ENCODE data around the gene MT1X. TPM values are rescaled to one million over a fixed set of nuclear protein-coding genes. Genes with fewer than 3 reads are reported as not detected.
"Not testable (repeated sequence)": the region's sequence is repeated elsewhere in the genome, so short reads cannot be mapped to it uniquely, and the experiment has no call there.

MT1X gene
- total RNA-seq, 1 donor from 2014 or later = 19.6 TPM

DNA sequence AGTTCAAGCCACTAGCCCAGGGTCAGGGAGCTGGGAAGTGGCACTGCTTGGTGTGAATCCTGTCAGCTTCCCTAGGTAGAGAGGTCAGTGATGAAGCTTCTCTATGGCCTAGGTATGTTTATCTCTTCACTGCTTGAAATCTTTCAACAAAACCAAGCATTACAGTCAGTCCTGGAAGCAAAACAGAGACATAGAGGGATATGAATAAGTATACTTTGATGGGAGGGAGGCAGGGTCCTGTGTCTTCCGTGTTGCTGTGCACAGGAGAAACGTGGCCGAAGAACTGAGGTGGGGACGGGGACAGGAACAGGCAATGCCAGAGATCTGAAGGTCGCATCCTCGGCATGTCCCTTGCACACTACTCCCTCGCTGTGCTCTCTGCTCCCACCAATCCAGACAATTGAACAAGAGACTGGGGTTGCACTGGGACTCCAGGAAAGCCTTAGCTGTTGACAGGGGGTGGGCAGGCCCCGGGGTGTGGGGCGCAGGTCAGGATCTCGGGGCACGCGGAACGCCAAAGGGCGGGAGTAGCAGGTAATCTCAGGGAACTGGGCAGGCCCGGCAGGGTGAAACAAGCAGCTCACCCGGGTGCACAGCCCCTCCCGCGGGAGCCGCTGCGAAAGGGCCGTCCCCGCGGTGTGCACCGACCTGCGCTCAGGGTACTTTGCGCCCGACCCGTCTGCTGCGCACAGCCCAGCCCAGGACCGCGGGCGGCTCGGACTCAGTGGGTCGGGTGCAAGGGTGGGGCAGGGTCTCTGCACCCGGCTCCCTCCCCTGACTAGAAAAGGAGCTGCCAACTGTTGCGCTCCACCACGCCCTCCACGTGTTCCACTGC lies 13.0 kb upstream of the MT1X start, which contains the start of gene MT1H:
Gene MT1H, plus strand, starts transcription at position 810 of the 835 bp plus-strand sequence. CDS start 71 bp downstream, outside the sequence.
- DNase-seq (ENCODE audit: low read depth) = no peak
- Histone ChIP-seq H3K36me3 (ENCODE audit: control insufficient read depth, insufficient read depth, low read length) (no peaks in the 10 kb centered on the region), H3K27me3 (ENCODE audit: control insufficient read depth, insufficient read depth, low read length) (peaks cover 46% of the 10 kb centered on the region), H3K4me3 (ENCODE audit: low read depth, low read length) (no peak within 1 kb of the TSS)
- TF ChIP-seq, protein P1, sequence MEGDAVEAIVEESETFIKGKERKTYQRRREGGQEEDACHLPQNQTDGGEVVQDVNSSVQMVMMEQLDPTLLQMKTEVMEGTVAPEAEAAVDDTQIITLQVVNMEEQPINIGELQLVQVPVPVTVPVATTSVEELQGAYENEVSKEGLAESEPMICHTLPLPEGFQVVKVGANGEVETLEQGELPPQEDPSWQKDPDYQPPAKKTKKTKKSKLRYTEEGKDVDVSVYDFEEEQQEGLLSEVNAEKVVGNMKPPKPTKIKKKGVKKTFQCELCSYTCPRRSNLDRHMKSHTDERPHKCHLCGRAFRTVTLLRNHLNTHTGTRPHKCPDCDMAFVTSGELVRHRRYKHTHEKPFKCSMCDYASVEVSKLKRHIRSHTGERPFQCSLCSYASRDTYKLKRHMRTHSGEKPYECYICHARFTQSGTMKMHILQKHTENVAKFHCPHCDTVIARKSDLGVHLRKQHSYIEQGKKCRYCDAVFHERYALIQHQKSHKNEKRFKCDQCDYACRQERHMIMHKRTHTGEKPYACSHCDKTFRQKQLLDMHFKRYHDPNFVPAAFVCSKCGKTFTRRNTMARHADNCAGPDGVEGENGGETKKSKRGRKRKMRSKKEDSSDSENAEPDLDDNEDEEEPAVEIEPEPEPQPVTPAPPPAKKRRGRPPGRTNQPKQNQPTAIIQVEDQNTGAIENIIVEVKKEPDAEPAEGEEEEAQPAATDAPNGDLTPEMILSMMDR (IDR thresholded peaks at IDR 0.05; ENCODE audit: insufficient read depth, low read length, poor library complexity, severe bottlenecking) = no peak

DNA sequence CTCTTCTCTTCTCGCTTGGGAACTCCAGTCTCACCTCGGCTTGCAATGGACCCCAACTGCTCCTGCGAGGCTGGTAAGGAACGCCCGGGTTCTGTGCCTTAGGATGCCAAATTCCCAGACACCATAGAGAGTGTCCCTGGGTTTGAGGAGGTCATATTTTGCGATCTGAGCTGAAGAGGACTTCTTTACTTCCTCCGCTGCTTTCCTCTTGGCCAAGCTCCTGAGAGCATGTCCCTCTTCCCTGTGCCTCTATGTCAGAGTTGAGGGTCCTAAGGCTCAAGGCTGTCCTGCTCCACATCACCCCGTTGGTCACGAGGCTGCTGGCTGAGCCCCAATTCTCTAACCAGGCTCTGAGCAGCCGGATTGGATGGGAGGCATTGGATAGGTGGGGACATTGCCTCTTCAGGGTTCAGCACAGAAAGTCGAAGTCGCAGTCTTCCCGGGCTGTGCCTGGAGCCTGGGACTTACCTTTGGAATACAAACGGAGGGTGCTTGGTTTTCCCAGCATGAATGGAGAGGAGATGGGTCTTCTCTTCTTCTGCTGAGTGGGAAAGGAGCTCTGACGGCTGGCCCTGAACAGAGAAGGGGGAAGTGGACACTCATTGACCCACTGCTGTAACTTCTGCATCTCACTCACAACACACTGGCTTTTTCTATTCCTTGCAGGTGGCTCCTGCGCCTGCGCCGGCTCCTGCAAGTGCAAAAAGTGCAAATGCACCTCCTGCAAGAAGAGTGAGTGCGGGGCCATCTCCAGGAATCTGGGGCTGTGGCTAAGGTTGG lies 12.2 kb upstream of the MT1X start:
- no peak for DNase-seq (ENCODE audit: low read depth)
- H3K27me3 ChIP-seq (ENCODE audit: control insufficient read depth, insufficient read depth, low read length) = peaks cover 43% of the 10 kb centered on the region
- no peak overlapping the region for H3K4me3 ChIP-seq (ENCODE audit: low read depth, low read length)
- H3K36me3 ChIP-seq (ENCODE audit: control insufficient read depth, insufficient read depth, low read length) = no peaks in the 10 kb centered on the region
- TF ChIP-seq, protein P1 (IDR thresholded peaks at IDR 0.05; ENCODE audit: insufficient read depth, low read length, poor library complexity, severe bottlenecking) = no peak

DNA sequence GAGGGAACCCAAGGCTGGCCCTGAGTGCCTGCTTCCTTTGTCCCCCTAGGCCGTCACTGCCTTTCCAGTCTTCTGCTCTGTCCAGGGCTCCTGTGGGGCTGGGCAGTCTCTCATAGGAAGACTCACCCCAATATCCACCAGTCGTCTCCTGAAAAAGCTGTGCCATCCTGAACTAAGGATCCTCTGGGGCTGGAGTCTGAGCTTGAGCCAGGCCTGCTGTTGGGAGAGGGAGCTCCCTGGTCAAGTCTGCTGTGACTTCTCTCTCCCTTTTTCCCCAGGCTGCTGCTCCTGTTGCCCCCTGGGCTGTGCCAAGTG lies 11.7 kb upstream of the MT1X start:
- no peaks in the 10 kb centered on the region for H3K36me3 ChIP-seq (ENCODE audit: control insufficient read depth, insufficient read depth, low read length)
- DNase-seq (ENCODE audit: low read depth) = no peak
- peaks cover 45% of the 10 kb centered on the region for H3K27me3 ChIP-seq (ENCODE audit: control insufficient read depth, insufficient read depth, low read length)
- no peak overlapping the region for H3K4me3 ChIP-seq (ENCODE audit: low read depth, low read length)
- TF ChIP-seq, protein P1 (IDR thresholded peaks at IDR 0.05; ENCODE audit: insufficient read depth, low read length, poor library complexity, severe bottlenecking) = no peak

DNA sequence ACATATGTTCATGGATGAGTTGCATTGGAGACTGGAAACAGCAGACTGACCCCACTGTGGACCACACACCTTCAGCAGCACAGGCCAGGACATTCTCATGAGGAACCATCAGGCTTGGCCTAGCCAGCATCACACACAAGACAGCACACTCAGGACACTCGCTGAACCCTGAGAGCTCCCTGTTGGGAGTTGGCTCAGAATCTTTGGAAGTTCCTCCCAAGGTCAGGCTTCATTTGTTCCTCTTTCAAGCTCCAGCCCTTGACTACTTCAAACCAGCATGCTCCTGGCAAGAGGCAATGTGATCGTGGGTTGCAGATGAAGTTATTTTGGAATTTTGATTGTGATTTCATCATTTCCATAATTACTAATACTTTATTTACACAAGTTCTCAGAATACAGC lies 10.6 kb upstream of the MT1X start:
- not testable (repeated sequence) for H3K4me3 ChIP-seq (ENCODE audit: low read depth, low read length); H3K36me3 ChIP-seq (ENCODE audit: control insufficient read depth, insufficient read depth, low read length); DNase-seq (ENCODE audit: low read depth)
- H3K27me3 ChIP-seq (ENCODE audit: control insufficient read depth, insufficient read depth, low read length) = peaks cover 50% of the 10 kb centered on the region

DNA sequence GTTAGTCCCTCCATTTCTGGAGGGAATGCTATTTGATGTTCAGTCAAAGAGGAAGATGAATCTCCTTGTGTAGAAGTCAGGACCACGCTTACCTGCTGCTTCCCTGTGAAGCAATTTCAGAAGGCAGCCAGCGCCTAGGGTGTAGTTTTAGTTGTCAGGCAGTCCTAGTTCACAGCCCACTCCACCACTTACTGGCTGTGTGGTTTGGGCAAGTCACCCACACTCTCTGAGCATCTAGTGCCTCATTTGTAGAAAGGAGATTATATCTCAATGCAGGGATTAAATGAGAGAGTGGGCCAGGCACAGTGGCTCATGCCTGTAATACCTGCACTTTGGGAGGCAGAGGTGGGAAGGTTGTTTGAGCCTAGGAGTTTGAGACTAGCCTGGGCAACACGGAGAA lies 10.1 kb upstream of the MT1X start:
- H3K36me3 ChIP-seq (ENCODE audit: control insufficient read depth, insufficient read depth, low read length); H3K4me3 ChIP-seq (ENCODE audit: low read depth, low read length); DNase-seq (ENCODE audit: low read depth): not testable (repeated sequence)
- peaks cover 50% of the 10 kb centered on the region for H3K27me3 ChIP-seq (ENCODE audit: control insufficient read depth, insufficient read depth, low read length)

DNA sequence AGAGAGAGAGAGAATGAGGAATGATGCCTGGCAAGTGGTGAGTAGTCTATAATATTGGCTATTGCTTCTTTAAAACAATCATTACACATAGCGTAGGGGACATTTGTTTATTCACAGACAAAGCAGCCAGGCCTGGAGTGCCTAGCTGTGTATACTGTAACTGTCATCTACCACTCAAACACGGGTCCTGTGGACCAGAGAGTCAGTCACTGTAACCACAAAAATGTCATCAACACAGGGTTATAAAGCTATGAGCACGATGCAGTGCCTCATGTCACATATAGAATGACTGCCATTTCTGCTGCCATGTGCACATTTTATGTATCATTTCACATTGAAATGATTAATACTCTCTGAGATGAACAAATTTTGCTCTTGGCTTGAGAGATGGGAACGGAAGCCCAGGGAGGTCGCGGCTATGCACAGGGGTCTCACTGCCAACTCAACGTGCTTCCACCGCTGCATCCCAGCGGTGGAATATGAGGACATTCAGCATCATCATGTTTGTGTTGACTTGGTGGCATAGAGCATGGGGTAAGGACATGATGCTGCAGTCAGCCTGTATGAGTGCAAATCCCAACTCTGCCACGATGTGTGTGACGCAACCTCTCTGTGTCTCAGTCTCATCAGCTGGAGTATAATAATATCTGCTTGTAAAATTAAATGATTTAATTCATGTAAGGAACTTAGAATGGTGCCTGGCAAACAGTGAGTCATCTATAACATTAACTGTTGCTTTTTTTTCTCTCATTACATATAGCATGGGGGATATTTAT lies 9.3 kb upstream of the MT1X start:
- Histone ChIP-seq H3K4me3 (ENCODE audit: low read depth, low read length) (no peak overlapping the region), H3K27me3 (ENCODE audit: control insufficient read depth, insufficient read depth, low read length) (peaks cover 42% of the 10 kb centered on the region), H3K36me3 (ENCODE audit: control insufficient read depth, insufficient read depth, low read length) (no peaks in the 10 kb centered on the region)
- TF ChIP-seq, protein P1 (IDR thresholded peaks at IDR 0.05; ENCODE audit: insufficient read depth, low read length, poor library complexity, severe bottlenecking) = no peak
- DNase-seq (ENCODE audit: low read depth) = no peak
